BLaER1 treated with 17β-estradiol and CSF1 and Interleukin-3, amounts not matched to agents 10 nM and 100 nM (cell line): ENCODE measurements around the gene ZBTB26.

Experiments used
- H3K27ac ChIP-seq, 11 experiments: shearing (Covaris generic); formaldehyde crosslinking; 2 replicates each; pipeline ENCODE4 v1.8.1; 2022
- H3K27me3 ChIP-seq, 11 experiments: shearing (Covaris generic); formaldehyde crosslinking; 2 replicates each; pipeline ENCODE4 v1.8.1; 2022
- H3K36me3 ChIP-seq, 11 experiments: shearing (Covaris generic); formaldehyde crosslinking; 2 replicates each; pipeline ENCODE4 v1.8.1; 2022
- H3K4me1 ChIP-seq, 10 experiments: shearing (Covaris generic); formaldehyde crosslinking; 2 replicates each; pipeline ENCODE4 v1.8.1; 2022
- H3K4me2 ChIP-seq, 11 experiments: shearing (Covaris generic); formaldehyde crosslinking; 2 replicates each; pipeline ENCODE4 v1.8.1; 2022
- H3K4me3 ChIP-seq, 10 experiments: shearing (Covaris generic); formaldehyde crosslinking; 2 replicates each; pipeline ENCODE4 v1.8.1; 2022
- H3K9ac ChIP-seq, 11 experiments: shearing (Covaris generic); formaldehyde crosslinking; 2 replicates each; pipeline ENCODE4 v1.8.1; 2022
- H3K9me3 ChIP-seq, 11 experiments: shearing (Covaris generic); formaldehyde crosslinking; replicated peaks in 1 of 11; 2 replicates each; pipeline ENCODE4 v1.8.1; 2022
- H4K20me1 ChIP-seq, 11 experiments: shearing (Covaris generic); formaldehyde crosslinking; 2 replicates each; pipeline ENCODE4 v1.8.1; 2022
- Cebpa-rat ChIP-seq, 11 experiments: shearing (Covaris generic); IDR thresholded peaks; 2 replicates each; pipeline ENCODE4 v1.8.1; 2022

The ZBTB26 gene

DNA sequence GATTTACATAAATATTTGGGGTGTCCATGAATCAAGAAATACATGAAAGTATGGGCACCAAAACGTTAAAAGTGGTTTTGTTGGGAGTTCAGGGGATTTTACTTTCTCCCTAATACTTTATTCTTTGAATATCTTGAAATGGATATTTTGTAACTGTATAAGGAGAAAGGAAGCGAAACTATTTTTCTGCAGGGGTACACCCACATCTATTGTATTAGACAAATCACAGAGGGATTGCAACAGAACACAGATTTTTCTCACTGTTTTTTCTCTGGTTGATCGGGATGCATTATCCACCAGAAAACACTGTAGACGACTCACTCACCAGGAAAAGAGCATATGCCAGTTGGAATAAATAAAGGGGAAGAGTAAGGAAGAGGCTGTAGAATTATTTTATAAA, 8.3 kb upstream of the ZBTB26 start:
- H3K4me3 ChIP-seq, result no peak overlapping the region
- H3K27ac ChIP-seq, result peak overlapping the region in 4 of 11 experiments; percentile 30 to 60 (median 43); a peak in 5 of 22 replicates
- H3K4me1 ChIP-seq, result peaks cover 24 to 50% (median 28%) of the 10 kb centered on the region in 10 experiments
- H3K9me3 ChIP-seq, result no peaks in the 10 kb centered on the region
- H3K27me3 ChIP-seq, result no peaks in the 10 kb centered on the region
- H3K4me2 ChIP-seq, result peak overlapping the region in 10 of 11 experiments; percentile 37 to 88 (median 74); a peak in 17 of 22 replicates
- no peak for TF ChIP-seq Cebpa-rat (IDR thresholded peaks at IDR 0.05)
- H3K36me3 ChIP-seq, result peaks cover 30 to 54% (median 38%) of the 10 kb centered on the region in 11 experiments
- peak overlapping the region in 4 of 11 experiments; percentile 36 to 67 (median 55); a peak in 4 of 22 replicates for H3K9ac ChIP-seq
- H4K20me1 ChIP-seq, result peaks cover 11 to 35% (median 31%) of the 10 kb centered on the region in 11 experiments; a peak in 16 of 22 replicates

GRCh38 chr9:122936883-122937282, 5.6 kb upstream of the ZBTB26 start:
- Histone ChIP-seq H3K9me3 (no peaks in the 10 kb centered on the region), H3K36me3 (peaks cover 22 to 49% (median 32%) of the 10 kb centered on the region in 11 experiments), H3K9ac (no peak overlapping the region), H4K20me1 (peaks cover 0 to 12% (median 5%) of the 10 kb centered on the region in 11 experiments; a peak in 11 of 22 replicates), H3K4me3 (no peak overlapping the region), H3K4me1 (peaks cover 27 to 41% (median 32%) of the 10 kb centered on the region in 10 experiments), H3K27me3 (no peaks in the 10 kb centered on the region), H3K27ac (no peak overlapping the region), H3K4me2 (no peak overlapping the region)
- no peak for TF ChIP-seq Cebpa-rat (IDR thresholded peaks at IDR 0.05)

GRCh38 chr9:122936464-122936863, 5.2 kb upstream of the ZBTB26 start:
- Histone ChIP-seq H3K36me3 (peaks cover 22 to 49% (median 32%) of the 10 kb centered on the region in 11 experiments), H3K4me1 (peaks cover 24 to 39% (median 28%) of the 10 kb centered on the region in 10 experiments), H3K27me3 (no peaks in the 10 kb centered on the region), H3K4me3 (no peak overlapping the region), H3K9me3 (no peaks in the 10 kb centered on the region), H3K27ac (no peak overlapping the region), H4K20me1 (peaks cover 0 to 8% (median 1%) of the 10 kb centered on the region in 11 experiments; a peak in 9 of 22 replicates), H3K9ac (no peak overlapping the region), H3K4me2 (no peak overlapping the region)
- no peak for TF ChIP-seq Cebpa-rat (IDR thresholded peaks at IDR 0.05)

- Histone ChIP-seq H3K4me2 (peak overlapping the region; percentile 78 to 97 (median 89)), H3K27me3 (no peaks in the 10 kb centered on the region), H3K36me3 (peaks cover 0 to 36% (median 17%) of the 10 kb centered on the region in 11 experiments; a peak in 15 of 22 replicates), H3K9me3 (no peaks in the 10 kb centered on the region), H4K20me1 (peaks cover 0 to 4% (median 0%) of the 10 kb centered on the region in 11 experiments; a peak in 4 of 22 replicates), H3K27ac (peak overlapping the region; percentile 78 to 93 (median 90)), H3K4me3 (peak overlapping the region; percentile 68 to 91 (median 82)), H3K9ac (peak overlapping the region; percentile 82 to 94 (median 88)), H3K4me1 (peaks cover 27 to 45% (median 31%) of the 10 kb centered on the region in 10 experiments)
- TF ChIP-seq Cebpa-rat (IDR thresholded peaks at IDR 0.05), result no peak
Measured at GRCh38 chr9:122930541-122931225, 629 bp downstream of the ZBTB26 start.

- peaks cover 0 to 29% (median 18%) of the 10 kb centered on the region in 11 experiments; a peak in 14 of 22 replicates for H3K36me3 ChIP-seq
- no peak for TF ChIP-seq Cebpa-rat (IDR thresholded peaks at IDR 0.05)
- H3K27me3 ChIP-seq, result no peaks in the 10 kb centered on the region
- peak overlapping the region in 7 of 10 experiments; percentile 68 to 91 (median 75); a peak in 12 of 20 replicates for H3K4me3 ChIP-seq
- H4K20me1 ChIP-seq, result peaks cover 0 to 4% (median 0%) of the 10 kb centered on the region in 11 experiments; a peak in 4 of 22 replicates
- H3K9ac ChIP-seq, result 0 out of 22 replicates have a peak overlapping the region, but pooled peaks of 2 of the 11 experiments have one; percentile 85 to 90
- peak overlapping the region in 1 of 11 experiments; percentile 91; a peak in 3 of 22 replicates for H3K27ac ChIP-seq
- peaks cover 30 to 48% (median 36%) of the 10 kb centered on the region in 10 experiments for H3K4me1 ChIP-seq
- peak overlapping the region; percentile 78 to 97 (median 89) for H3K4me2 ChIP-seq
- no peaks in the 10 kb centered on the region for H3K9me3 ChIP-seq
Measured at GRCh38 chr9:122929796-122930354, 1.4 kb downstream of the ZBTB26 start.

DNA sequence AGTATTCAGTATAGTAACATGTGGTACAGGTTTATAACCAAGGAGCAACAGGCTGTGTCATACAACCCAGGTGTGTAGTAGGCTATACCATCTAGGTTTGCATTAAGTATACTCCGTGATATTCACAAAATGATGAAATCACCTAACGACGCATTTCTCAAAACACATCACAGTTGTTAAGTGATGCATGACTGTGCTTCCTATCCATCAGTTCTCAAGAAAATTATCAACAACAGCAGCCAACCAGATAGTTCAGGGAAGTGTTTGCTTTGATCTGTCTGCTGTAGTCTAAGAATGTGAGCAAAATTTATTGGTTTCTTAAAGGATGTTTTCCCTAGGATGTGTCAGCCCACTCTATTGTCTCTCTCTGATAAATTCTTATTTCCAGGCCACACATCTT, 7.4 kb downstream of the ZBTB26 start:
- no peak overlapping the region for H3K4me3 ChIP-seq
- 0 out of 22 replicates have a peak overlapping the region, but pooled peaks of 1 of the 11 experiments have one; percentile 6 for H3K9ac ChIP-seq
- H3K36me3 ChIP-seq, result peaks cover 28 to 55% (median 43%) of the 10 kb centered on the region in 11 experiments
- TF ChIP-seq Cebpa-rat (IDR thresholded peaks at IDR 0.05), result no peak
- H3K27ac ChIP-seq, result peak overlapping the region in 9 of 11 experiments; percentile 19 to 60 (median 45); a peak in 17 of 22 replicates
- H4K20me1 ChIP-seq, result peaks cover 0 to 20% (median 0%) of the 10 kb centered on the region in 11 experiments; a peak in 5 of 22 replicates
- H3K9me3 ChIP-seq, result no peaks in the 10 kb centered on the region
- H3K27me3 ChIP-seq, result no peaks in the 10 kb centered on the region
- peaks cover 16 to 28% (median 22%) of the 10 kb centered on the region in 10 experiments for H3K4me1 ChIP-seq
- H3K4me2 ChIP-seq, result peak overlapping the region in 10 of 11 experiments; percentile 15 to 76 (median 68); a peak in 19 of 22 replicates

DNA sequence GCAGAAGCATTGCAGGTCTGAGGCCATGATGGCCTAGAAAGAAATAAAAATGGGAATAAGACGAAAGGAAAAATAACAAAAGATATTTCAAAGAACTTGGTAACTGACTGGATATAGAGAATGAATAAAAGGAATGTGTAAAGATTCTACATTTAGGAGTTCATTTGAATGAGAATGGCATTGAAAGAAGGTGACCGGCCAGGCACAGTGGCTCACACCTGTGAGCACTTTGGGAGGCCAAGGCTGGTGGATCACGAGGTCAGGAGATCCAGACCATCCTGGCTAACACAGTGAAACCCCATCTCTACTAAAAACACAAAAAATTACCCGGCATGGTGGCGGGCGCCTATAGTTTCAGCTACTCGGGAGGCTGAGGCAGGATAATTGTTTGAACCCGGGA, 8.6 kb downstream of the ZBTB26 start:
- no peak overlapping the region for H3K4me2 ChIP-seq
- no peaks in the 10 kb centered on the region for H3K27me3 ChIP-seq

DNA sequence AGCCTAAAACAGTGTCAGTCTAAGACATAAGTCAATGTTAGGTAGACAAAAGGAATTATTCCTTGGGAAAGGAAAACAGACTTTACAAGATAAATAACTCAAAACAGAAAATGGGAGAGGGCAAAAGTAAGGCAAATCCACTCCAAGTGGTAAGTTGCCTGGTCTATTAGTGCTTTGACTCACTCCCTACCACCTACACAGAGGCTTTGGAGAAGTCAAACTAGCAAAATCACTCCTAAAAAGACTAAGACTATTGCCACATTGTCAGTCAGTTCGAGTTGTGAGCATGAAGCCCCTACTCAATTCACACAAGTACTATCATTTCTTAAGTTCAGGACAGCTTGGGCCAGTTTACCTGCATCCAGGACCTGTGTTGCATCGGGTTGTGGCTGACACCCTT, 13.0 kb downstream of the ZBTB26 start:
- TF ChIP-seq Cebpa-rat (IDR thresholded peaks at IDR 0.05), result no peak

More for the DNA sequence above, 8.6 kb downstream of the ZBTB26 start:
- no peak overlapping the region for H3K27ac ChIP-seq
- H3K4me1 ChIP-seq, result peaks cover 16 to 22% (median 21%) of the 10 kb centered on the region in 10 experiments
- H3K9me3 ChIP-seq, result no peaks in the 10 kb centered on the region
- peaks cover 0 to 26% (median 0%) of the 10 kb centered on the region in 11 experiments; a peak in 5 of 22 replicates for H4K20me1 ChIP-seq
- peaks cover 34 to 58% (median 49%) of the 10 kb centered on the region in 11 experiments for H3K36me3 ChIP-seq
- H3K4me3 ChIP-seq, result no peak overlapping the region
- no peak for TF ChIP-seq Cebpa-rat (IDR thresholded peaks at IDR 0.05)
- no peak overlapping the region for H3K9ac ChIP-seq

More for the DNA sequence above, 13.0 kb downstream of the ZBTB26 start:
- Histone ChIP-seq H3K36me3 (peaks cover 34 to 60% (median 49%) of the 10 kb centered on the region in 11 experiments), H3K4me2 (no peak overlapping the region), H3K9me3 (peaks cover 0 to 19% (median 7%) of the 10 kb centered on the region in 11 experiments; a peak in 12 of 22 replicates), H3K9ac (no peak overlapping the region), H3K27ac (no peak overlapping the region), H3K4me3 (no peak overlapping the region), H4K20me1 (peaks cover 0 to 15% (median 0%) of the 10 kb centered on the region in 11 experiments; a peak in 4 of 22 replicates), H3K4me1 (peaks cover 0 to 6% (median 2%) of the 10 kb centered on the region in 10 experiments; a peak in 14 of 20 replicates), H3K27me3 (peaks cover 0 to 8% (median 7%) of the 10 kb centered on the region in 11 experiments; a peak in 8 of 22 replicates)
